Measurements from ENCODE around the gene USP2. TPM values are rescaled to one million over a fixed set of nuclear protein-coding genes. Genes with fewer than 3 reads are reported as not detected.

The USP2 gene
- 3.0 TPM for total RNA-seq
- long read RNA-seq, partial matches to known transcripts, result 1 of 1 reads
- long read RNA-seq, other reads (novel, unspliced or antisense), result 0 of 1 reads

- Histone ChIP-seq H3K36me3 (no peaks in the 10 kb centered on the region), H3K4me3 (peak within 1 kb of the TSS; percentile 53), H3K4me1 (peaks cover 17% of the 10 kb centered on the region), H3K9me3 (no peaks in the 10 kb centered on the region), H3K27me3 (no peaks in the 10 kb centered on the region), H3K27ac (no peak within 1 kb of the TSS)
- TF ChIP-seq, protein P1, sequence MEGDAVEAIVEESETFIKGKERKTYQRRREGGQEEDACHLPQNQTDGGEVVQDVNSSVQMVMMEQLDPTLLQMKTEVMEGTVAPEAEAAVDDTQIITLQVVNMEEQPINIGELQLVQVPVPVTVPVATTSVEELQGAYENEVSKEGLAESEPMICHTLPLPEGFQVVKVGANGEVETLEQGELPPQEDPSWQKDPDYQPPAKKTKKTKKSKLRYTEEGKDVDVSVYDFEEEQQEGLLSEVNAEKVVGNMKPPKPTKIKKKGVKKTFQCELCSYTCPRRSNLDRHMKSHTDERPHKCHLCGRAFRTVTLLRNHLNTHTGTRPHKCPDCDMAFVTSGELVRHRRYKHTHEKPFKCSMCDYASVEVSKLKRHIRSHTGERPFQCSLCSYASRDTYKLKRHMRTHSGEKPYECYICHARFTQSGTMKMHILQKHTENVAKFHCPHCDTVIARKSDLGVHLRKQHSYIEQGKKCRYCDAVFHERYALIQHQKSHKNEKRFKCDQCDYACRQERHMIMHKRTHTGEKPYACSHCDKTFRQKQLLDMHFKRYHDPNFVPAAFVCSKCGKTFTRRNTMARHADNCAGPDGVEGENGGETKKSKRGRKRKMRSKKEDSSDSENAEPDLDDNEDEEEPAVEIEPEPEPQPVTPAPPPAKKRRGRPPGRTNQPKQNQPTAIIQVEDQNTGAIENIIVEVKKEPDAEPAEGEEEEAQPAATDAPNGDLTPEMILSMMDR (IDR thresholded peaks at IDR 0.05), result peak; percentile 88
- peak; percentile 97 for ATAC-seq
- intact Hi-C loops (cut with DNase I), result no loop called here
- peak; percentile 98 for DNase-seq
Observed at GRCh38 chr11:119381181-119381988, at the start of gene USP2. USP2 (minus strand) TSS chr11:119381690; CDS start chr11:119373480, 8,210 bp downstream.

DNA sequence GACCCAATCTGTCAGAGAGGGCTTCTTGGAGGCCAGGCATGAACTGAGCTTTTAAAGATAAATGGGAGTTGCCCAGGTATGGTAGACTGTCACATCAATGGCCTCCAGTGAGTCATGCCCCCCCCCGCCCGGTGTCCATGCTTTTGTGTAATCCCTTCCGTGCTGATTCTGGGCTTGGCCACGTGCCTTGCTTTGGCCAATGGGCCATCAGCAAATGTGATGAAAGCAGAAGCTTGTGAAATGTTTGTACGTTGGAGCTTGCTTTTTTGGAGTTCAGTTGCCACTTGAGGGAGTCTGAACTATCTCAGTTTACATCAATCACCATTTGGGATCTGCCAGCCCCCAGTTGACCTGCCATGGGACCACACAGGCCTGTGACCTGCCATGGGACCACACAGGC is 45.8 kb upstream of the USP2 start:
- intact Hi-C loops (cut with DNase I), result no loop called here
- no peak overlapping the region for H3K27ac ChIP-seq

GRCh38 chr11:119426142-119426541 is 44.7 kb upstream of the USP2 start:
- intact Hi-C loops (cut with DNase I), result no loop called here
- ATAC-seq (no peak), DNase-seq (no peak)
- H3K36me3 ChIP-seq, result no peaks in the 10 kb centered on the region
- H3K27ac ChIP-seq, result no peak overlapping the region
- peaks cover 13% of the 10 kb centered on the region for H3K4me1 ChIP-seq
- TF ChIP-seq, protein P1 (IDR thresholded peaks at IDR 0.05), result no peak
- peaks cover 36% of the 10 kb centered on the region for H3K27me3 ChIP-seq
- H3K4me3 ChIP-seq, result no peak overlapping the region
- no peaks in the 10 kb centered on the region for H3K9me3 ChIP-seq

More for the DNA sequence above, 45.8 kb upstream of the USP2 start:
- H3K4me3 ChIP-seq, result no peak overlapping the region
- ATAC-seq (no peak), DNase-seq (no peak)
- peaks cover 24% of the 10 kb centered on the region for H3K27me3 ChIP-seq
- H3K9me3 ChIP-seq, result no peaks in the 10 kb centered on the region
- H3K4me1 ChIP-seq, result peaks cover 2% of the 10 kb centered on the region
- H3K36me3 ChIP-seq, result no peaks in the 10 kb centered on the region
- TF ChIP-seq, protein P1 (IDR thresholded peaks at IDR 0.05), result no peak

GRCh38 chr11:119424775-119425174 is 43.3 kb upstream of the USP2 start:
- TF ChIP-seq, protein P1 (IDR thresholded peaks at IDR 0.05), result no peak
- peaks cover 49% of the 10 kb centered on the region for H3K27me3 ChIP-seq
- intact Hi-C loops (cut with DNase I), result no loop called here
- H3K27ac ChIP-seq, result no peak overlapping the region
- no peak for DNase-seq
- no peaks in the 10 kb centered on the region for H3K36me3 ChIP-seq
- ATAC-seq, result no peak
- peaks cover 13% of the 10 kb centered on the region for H3K4me1 ChIP-seq
- no peak overlapping the region for H3K4me3 ChIP-seq
- no peaks in the 10 kb centered on the region for H3K9me3 ChIP-seq

DNA sequence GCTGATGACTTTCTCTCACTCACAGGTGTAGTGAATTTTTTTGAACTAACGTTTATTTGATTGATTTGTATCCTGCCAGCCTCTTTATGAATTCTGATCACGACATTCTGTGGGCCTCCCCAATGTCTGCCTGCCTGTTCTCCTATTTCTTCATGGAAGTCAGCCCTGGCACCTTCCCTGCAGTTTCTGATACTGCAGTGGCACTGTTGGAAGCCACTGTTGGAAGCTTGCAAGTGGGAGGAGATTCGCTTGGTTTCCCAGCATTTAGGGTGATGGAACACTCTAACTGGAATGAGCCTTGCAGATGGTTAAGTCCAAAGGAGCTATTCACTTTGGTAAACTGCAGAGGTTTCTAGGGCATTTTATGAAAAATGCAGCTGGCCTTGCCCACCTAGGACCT is 42.8 kb upstream of the USP2 start:
- ATAC-seq, result no peak
- no peaks in the 10 kb centered on the region for H3K9me3 ChIP-seq
- no peak for DNase-seq
- intact Hi-C loops (cut with DNase I), result no loop called here
- TF ChIP-seq, protein P1 (IDR thresholded peaks at IDR 0.05), result no peak
- no peaks in the 10 kb centered on the region for H3K36me3 ChIP-seq
- H3K4me3 ChIP-seq, result no peak overlapping the region
- H3K27me3 ChIP-seq, result peaks cover 49% of the 10 kb centered on the region
- no peak overlapping the region for H3K27ac ChIP-seq
- H3K4me1 ChIP-seq, result peaks cover 13% of the 10 kb centered on the region
